PFSK-1 (cell line): ENCODE measurements around the gene CYTH4.

ENCODE experiments used
- FOXP2 ChIP-seq: optimal IDR thresholded peaks from 2 replicates; pipeline ENCODE3; 2011; ENCODE audit warnings: borderline replicate concordance, control low read depth, inconsistent platforms; ENCODE audit not compliant: insufficient read depth; ENCODE audit errors: extremely low read length, extremely low read depth
- POLR2AphosphoS5 ChIP-seq: IDR thresholded peaks from 2 replicates; pipeline ENCODE4 v1.6.1; 2012; ENCODE audit warnings: low read depth, mild to moderate bottlenecking, control low read depth, low read length, moderate library complexity
- REST ChIP-seq, 2 experiments: IDR thresholded peaks; 2 replicates each; pipeline versions ENCODE4 v1.6.1 to v1.8.0; 2011 to 2012; ENCODE audit warnings: low read depth in 2 of 2, low read length in 2 of 2, control low read depth in 1 of 2, inconsistent platforms in 1 of 2, mild to moderate bottlenecking in 1 of 2, moderate library complexity in 1 of 2; ENCODE audit not compliant: insufficient read depth in 1 of 2
- SIN3A ChIP-seq: IDR thresholded peaks from 2 replicates; pipeline ENCODE4 v1.6.1; 2012; ENCODE audit warnings: mild to moderate bottlenecking, low read length, moderate library complexity, borderline replicate concordance; ENCODE audit not compliant: insufficient read depth
- TAF1 ChIP-seq: IDR thresholded peaks from 2 replicates; pipeline ENCODE4 v1.6.1; 2012; ENCODE audit warnings: low read length, control low read depth, borderline replicate concordance; ENCODE audit not compliant: insufficient read depth

DNA sequence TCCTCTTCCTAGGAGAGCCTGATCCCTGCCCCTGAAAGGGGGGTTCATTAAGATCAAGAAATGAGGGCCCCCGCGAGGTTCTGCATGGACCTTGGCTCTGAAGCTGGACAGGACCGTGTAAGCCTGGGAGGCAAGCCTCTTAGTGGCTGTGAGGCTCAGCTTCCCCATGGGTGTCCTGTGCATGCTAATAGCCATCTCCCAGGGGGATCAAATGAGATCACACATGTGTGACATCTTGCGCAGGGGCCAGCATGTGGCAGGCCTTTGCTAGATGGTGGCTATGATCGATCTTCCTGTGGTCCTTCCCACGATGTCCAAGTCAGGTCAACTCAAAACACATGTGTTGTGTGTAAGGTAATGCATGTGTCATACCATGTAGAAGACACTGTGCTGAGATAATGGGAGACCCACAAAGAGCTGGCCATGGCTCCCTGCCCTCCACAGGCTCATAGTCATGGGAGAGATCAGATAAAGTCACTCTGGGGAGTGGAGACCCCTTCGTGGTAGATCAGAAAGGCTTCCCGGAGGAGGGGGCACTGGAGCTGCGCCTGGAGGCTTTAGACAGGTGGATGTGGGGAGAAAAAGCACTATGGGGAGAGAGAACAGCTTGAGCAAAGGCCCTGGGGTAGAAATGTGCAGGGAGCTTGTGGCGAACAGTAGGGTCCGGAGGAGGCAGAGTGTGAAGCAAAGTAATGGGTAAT is 41.9 kb upstream of the CYTH4 start:
- no peak for TF ChIP-seq POLR2AphosphoS5
- no peak for TF ChIP-seq FOXP2
- no peak for TF ChIP-seq TAF1
- TF ChIP-seq REST (IDR thresholded peaks at IDR 0.05; ENCODE audit: insufficient read depth in 1 of 2, low read depth in 2 of 2, low read length in 2 of 2), result no peak
- TF ChIP-seq SIN3A, result no peak
